Neural cell (in vitro differentiated cells): ENCODE data around the gene MOGAT2.

ENCODE experiments used
- EP300 ChIP-seq: fragments of 450-650 bp; conservative IDR thresholded peaks from 2 replicates; pipeline ENCODE4 v1.6.1; 2014; ENCODE audit warnings: antibody characterized with exemption, mild to moderate bottlenecking, moderate library complexity; ENCODE audit not compliant: poor library complexity, severe bottlenecking
- TF ChIP-seq, protein P1 (sequence below): fragments of 450-650 bp; IDR thresholded peaks from 2 replicates; pipeline ENCODE4 v1.5.1; 2014; ENCODE audit warnings: antibody characterized with exemption, mild to moderate bottlenecking, moderate library complexity; ENCODE audit not compliant: poor library complexity, severe bottlenecking

DNA sequence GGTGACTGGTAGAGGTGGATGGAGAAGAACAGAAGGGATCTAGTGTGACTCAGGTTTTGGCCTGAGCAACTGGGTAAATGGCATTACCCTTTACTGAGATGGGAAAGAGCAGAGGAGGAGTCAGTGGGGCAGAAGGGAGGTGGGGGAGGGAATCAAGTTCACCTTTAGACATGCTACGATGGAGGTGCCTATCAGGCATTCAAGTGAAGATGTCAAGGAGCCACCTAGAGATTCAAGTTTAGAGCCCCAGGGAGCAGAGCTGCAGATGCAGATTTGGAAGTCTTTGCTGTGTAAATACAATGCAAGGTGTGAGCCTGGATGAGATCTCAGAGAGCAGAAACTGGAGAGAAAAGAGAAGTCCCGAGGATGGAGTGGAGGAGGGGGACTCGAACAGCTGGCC, 979 bp upstream of the MOGAT2 start:
- TF ChIP-seq, protein P1, sequence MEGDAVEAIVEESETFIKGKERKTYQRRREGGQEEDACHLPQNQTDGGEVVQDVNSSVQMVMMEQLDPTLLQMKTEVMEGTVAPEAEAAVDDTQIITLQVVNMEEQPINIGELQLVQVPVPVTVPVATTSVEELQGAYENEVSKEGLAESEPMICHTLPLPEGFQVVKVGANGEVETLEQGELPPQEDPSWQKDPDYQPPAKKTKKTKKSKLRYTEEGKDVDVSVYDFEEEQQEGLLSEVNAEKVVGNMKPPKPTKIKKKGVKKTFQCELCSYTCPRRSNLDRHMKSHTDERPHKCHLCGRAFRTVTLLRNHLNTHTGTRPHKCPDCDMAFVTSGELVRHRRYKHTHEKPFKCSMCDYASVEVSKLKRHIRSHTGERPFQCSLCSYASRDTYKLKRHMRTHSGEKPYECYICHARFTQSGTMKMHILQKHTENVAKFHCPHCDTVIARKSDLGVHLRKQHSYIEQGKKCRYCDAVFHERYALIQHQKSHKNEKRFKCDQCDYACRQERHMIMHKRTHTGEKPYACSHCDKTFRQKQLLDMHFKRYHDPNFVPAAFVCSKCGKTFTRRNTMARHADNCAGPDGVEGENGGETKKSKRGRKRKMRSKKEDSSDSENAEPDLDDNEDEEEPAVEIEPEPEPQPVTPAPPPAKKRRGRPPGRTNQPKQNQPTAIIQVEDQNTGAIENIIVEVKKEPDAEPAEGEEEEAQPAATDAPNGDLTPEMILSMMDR: no peak
- TF ChIP-seq EP300: no peak
